GM21786 (cell line): ENCODE results near the gene PLXNB1.
"Not testable (repeated sequence)": the region's sequence is repeated elsewhere in the genome, so short reads cannot be mapped to it uniquely, and the experiment has no call there.

Source experiments
- ATAC-seq: cut with Tn5 transposase; IDR thresholded peaks from one replicate; pipeline ENCODE4 v1.9.1; 2021; ENCODE audit not compliant: unreplicated experiment

PLXNB1 gene, protein sequence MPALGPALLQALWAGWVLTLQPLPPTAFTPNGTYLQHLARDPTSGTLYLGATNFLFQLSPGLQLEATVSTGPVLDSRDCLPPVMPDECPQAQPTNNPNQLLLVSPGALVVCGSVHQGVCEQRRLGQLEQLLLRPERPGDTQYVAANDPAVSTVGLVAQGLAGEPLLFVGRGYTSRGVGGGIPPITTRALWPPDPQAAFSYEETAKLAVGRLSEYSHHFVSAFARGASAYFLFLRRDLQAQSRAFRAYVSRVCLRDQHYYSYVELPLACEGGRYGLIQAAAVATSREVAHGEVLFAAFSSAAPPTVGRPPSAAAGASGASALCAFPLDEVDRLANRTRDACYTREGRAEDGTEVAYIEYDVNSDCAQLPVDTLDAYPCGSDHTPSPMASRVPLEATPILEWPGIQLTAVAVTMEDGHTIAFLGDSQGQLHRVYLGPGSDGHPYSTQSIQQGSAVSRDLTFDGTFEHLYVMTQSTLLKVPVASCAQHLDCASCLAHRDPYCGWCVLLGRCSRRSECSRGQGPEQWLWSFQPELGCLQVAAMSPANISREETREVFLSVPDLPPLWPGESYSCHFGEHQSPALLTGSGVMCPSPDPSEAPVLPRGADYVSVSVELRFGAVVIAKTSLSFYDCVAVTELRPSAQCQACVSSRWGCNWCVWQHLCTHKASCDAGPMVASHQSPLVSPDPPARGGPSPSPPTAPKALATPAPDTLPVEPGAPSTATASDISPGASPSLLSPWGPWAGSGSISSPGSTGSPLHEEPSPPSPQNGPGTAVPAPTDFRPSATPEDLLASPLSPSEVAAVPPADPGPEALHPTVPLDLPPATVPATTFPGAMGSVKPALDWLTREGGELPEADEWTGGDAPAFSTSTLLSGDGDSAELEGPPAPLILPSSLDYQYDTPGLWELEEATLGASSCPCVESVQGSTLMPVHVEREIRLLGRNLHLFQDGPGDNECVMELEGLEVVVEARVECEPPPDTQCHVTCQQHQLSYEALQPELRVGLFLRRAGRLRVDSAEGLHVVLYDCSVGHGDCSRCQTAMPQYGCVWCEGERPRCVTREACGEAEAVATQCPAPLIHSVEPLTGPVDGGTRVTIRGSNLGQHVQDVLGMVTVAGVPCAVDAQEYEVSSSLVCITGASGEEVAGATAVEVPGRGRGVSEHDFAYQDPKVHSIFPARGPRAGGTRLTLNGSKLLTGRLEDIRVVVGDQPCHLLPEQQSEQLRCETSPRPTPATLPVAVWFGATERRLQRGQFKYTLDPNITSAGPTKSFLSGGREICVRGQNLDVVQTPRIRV (N-terminal part only)

GRCh38 chr3:48429960-48430707, at the start of gene PLXNB1:
Gene PLXNB1 (minus strand): TSS chr3:48430086. CDS start chr3:48424611, 5,475 bp downstream.
- no peak for ATAC-seq

GRCh38 chr3:48478626-48479555, 49.0 kb upstream of the PLXNB1 start:
- no peak for ATAC-seq

GRCh38 chr3:48477959-48478520, 48.2 kb upstream of the PLXNB1 start:
- no peak for ATAC-seq

DNA sequence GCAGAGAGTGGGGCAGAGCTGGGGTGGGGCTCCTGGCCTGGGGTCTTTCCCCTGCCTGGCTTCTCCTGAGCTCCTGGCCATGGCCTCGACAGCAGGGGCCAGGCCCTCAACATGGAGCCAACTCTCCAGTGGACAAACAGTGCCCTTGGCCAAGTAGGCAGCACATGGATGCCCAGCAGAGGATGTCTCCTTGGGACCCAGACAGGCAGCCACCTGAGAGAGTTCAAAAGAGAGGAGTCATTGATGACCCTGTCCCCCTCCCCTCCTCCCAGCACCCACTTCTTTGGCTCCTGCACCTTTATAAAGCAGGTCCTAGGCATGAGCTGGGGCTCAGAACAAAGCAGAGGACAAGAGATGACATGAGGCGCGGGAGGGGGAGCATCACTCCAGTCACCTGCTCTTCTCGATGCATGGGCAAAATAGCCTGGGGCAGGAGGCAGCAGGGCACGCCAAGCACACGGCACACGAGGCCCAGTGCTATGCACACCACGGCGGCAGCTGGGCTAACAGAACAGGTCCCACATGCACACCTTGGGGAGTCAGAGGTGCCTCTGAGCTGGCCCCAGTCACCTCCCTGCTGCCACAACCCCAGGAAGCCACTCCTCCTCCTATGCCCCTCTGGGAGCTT, 46.7 kb upstream of the PLXNB1 start:
- no peak for ATAC-seq

GRCh38 chr3:48475188-48475587, 45.3 kb upstream of the PLXNB1 start:
- ATAC-seq = no peak

DNA sequence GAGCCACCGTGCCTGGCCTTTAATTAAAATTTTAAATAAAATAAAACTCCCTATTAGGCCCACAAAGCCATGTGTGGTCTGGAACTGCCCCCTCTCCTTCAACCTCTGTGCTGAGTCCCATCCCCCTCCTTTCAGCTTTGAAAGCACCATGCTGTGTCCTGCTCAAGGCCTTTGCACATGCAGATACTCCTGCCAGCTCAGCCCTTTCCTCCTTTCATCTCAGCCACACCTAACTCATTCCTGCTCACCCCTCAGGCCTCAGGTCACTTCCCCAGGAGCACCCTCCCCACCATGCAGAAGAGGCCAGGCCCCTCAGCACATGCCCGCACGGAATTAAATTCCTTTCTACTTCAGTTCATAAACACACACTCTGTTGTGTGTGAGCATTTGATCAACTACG, 44.7 kb upstream of the PLXNB1 start:
- ATAC-seq = no peak

- not testable (repeated sequence) for ATAC-seq
Observed at GRCh38 chr3:48474031-48474430, 44.1 kb upstream of the PLXNB1 start.

DNA sequence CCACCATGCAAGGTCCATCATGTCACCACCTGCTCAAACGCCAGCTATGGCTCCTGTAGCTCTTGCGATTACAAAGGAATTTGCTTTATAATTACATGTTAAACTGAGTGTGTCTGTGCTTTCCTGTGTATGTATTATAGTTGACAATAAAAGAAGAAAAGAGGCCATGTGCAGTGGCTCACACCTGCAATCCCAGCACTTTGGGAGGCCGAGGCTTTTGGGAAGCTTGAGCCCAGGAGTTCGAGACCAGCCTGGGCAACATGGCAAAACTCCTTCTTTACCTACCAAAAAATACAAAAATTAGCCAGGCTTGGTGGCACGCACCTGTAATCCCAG, 43.7 kb upstream of the PLXNB1 start:
- ATAC-seq = no peak

GRCh38 chr3:48472923-48473616, 43.2 kb upstream of the PLXNB1 start:
- peak; percentile 78 for ATAC-seq

GRCh38 chr3:48472673-48472922, 42.7 kb upstream of the PLXNB1 start:
- ATAC-seq = peak; percentile 2

- no peak for ATAC-seq
Observed at GRCh38 chr3:48470286-48470685, 40.4 kb upstream of the PLXNB1 start.

GRCh38 chr3:48469046-48469915, 39.4 kb upstream of the PLXNB1 start:
- ATAC-seq = no peak

GRCh38 chr3:48468329-48468731, 38.4 kb upstream of the PLXNB1 start:
- no peak for ATAC-seq

- no peak for ATAC-seq
Observed at GRCh38 chr3:48467473-48468267, 37.8 kb upstream of the PLXNB1 start.

- ATAC-seq = no peak
Observed at GRCh38 chr3:48467110-48467454, 37.2 kb upstream of the PLXNB1 start.

DNA sequence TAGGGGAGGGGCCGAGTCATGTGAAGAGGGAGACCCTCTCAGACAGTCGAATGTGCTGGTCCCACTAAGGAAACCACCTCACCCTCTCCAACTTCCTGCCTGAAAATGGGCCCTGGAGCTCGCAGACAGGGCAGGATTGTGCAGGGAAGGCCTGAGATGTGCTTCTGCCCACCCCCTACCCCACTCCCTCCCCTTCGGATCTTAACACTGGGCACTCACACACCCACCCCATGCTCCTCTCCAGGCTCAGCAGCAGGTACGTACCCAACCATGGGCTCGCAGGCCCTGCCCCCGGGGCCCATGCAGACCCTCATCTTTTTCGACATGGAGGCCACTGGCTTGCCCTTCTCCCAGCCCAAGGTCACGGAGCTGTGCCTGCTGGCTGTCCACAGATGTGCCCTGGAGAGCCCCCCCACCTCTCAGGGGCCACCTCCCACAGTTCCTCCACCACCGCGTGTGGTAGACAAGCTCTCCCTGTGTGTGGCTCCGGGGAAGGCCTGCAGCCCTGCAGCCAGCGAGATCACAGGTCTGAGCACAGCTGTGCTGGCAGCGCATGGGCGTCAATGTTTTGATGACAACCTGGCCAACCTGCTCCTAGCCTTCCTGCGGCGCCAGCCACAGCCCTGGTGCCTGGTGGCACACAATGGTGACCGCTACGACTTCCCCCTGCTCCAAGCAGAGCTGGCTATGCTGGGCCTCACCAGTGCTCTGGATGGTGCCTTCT, 36.7 kb upstream of the PLXNB1 start:
- ATAC-seq = no peak
